ENCODE data around the gene SLC30A5.

GRCh38 chr5:69160651-69161050 lies 66.8 kb downstream of the SLC30A5 start:
- no peak for TF ChIP-seq CTCF (IDR thresholded peaks at IDR 0.05)
- no peak for TF ChIP-seq POLR2A (IDR thresholded peaks at IDR 0.05)
